H9 (cell line): ENCODE results near the gene FBXO24. TPM values are rescaled to one million over a fixed set of nuclear protein-coding genes. Genes with fewer than 3 reads are reported as not detected.

Experiments
- DNase-seq: peaks from one replicate; pipeline ENCODE4 v3.0.0-alpha.2; 2017
- H2AFZ ChIP-seq: one replicate; pipeline ENCODE4 v1.6.1; 2013; ENCODE audit warnings: mild to moderate bottlenecking, low read length, control low read depth, moderate library complexity
- H2AK5ac ChIP-seq: 2 replicates; pipeline ENCODE4 v1.6.1; 2013; ENCODE audit warnings: low read length, control low read depth, mixed read lengths; ENCODE audit not compliant: insufficient read length
- H2BK120ac ChIP-seq: one replicate; pipeline ENCODE4 v1.6.1; 2013; ENCODE audit warnings: low read depth, mild to moderate bottlenecking, low read length, control low read depth, inconsistent platforms; ENCODE audit not compliant: poor library complexity, severe bottlenecking
- H2BK12ac ChIP-seq: 2 replicates; pipeline ENCODE4 v1.6.1; 2013; ENCODE audit warnings: low read length, control low read depth, mixed read lengths, low read depth; ENCODE audit not compliant: insufficient read length
- H2BK15ac ChIP-seq: 2 replicates; pipeline ENCODE4 v1.6.1; 2013; ENCODE audit warnings: low read depth, low read length, control low read depth
- H2BK20ac ChIP-seq: one replicate; pipeline ENCODE4 v1.6.1; 2013; ENCODE audit warnings: low read depth, mild to moderate bottlenecking, low read length, control low read depth, inconsistent platforms; ENCODE audit not compliant: poor library complexity, severe bottlenecking
- H2BK5ac ChIP-seq: 2 replicates; pipeline ENCODE4 v1.6.1; 2013; ENCODE audit warnings: low read length, control low read depth, mixed read lengths; ENCODE audit not compliant: insufficient read length
- H3K14ac ChIP-seq: 2 replicates; pipeline ENCODE4 v1.6.1; 2013; ENCODE audit warnings: low read length, control low read depth; ENCODE audit not compliant: insufficient read depth
- H3K18ac ChIP-seq: 2 replicates; pipeline ENCODE4 v1.6.1; 2013; ENCODE audit warnings: low read depth, mild to moderate bottlenecking, mixed read lengths, low read length, control low read depth; ENCODE audit not compliant: insufficient read length
- H3K23ac ChIP-seq: 2 replicates; pipeline ENCODE4 v1.6.1; 2013; ENCODE audit warnings: low read length, control low read depth, mixed read lengths, low read depth; ENCODE audit not compliant: insufficient read length
- H3K23me2 ChIP-seq: 2 replicates; pipeline ENCODE4 v1.6.1; 2013; ENCODE audit warnings: low read depth, mild to moderate bottlenecking, mixed read lengths, low read length, control low read depth; ENCODE audit not compliant: insufficient read length, poor library complexity, severe bottlenecking
- H3K27ac ChIP-seq: 2 replicates; pipeline ENCODE4 v1.5.1; 2013; ENCODE audit warnings: low read length, control low read depth, mixed read lengths, low read depth; ENCODE audit not compliant: insufficient read length
- H3K27me3 ChIP-seq: 2 replicates; pipeline ENCODE4 v1.6.1; 2013; ENCODE audit warnings: low read length, control low read depth, inconsistent platforms; ENCODE audit not compliant: insufficient read depth
- H3K4ac ChIP-seq: 2 replicates; pipeline ENCODE4 v1.6.1; 2013; ENCODE audit warnings: low read depth, mild to moderate bottlenecking, control low read depth, inconsistent platforms, low read length, moderate library complexity
- H3K4me1 ChIP-seq: 2 replicates; pipeline ENCODE4 v1.6.1; 2013; ENCODE audit warnings: low read length, control low read depth, inconsistent platforms; ENCODE audit not compliant: insufficient read depth
- H3K4me2 ChIP-seq: 2 replicates; pipeline ENCODE4 v1.6.1; 2013; ENCODE audit warnings: low read length, control low read depth, mixed read lengths; ENCODE audit not compliant: insufficient read length, insufficient read depth
- H3K56ac ChIP-seq: 2 replicates; pipeline ENCODE4 v1.6.1; 2013; ENCODE audit warnings: low read depth, mild to moderate bottlenecking, mixed read lengths, low read length, control low read depth; ENCODE audit not compliant: insufficient read length
- H3K79me1 ChIP-seq: 2 replicates; pipeline ENCODE4 v1.6.1; 2013; ENCODE audit warnings: low read depth, mild to moderate bottlenecking, moderate library complexity, low read length, control low read depth, inconsistent platforms; ENCODE audit not compliant: insufficient read depth, poor library complexity, severe bottlenecking
- H3K79me2 ChIP-seq: 2 replicates; pipeline ENCODE4 v1.6.1; 2013; ENCODE audit warnings: low read length, control low read depth, inconsistent platforms; ENCODE audit not compliant: insufficient read depth
- H3K9ac ChIP-seq: 2 replicates; pipeline ENCODE4 v1.6.1; 2013; ENCODE audit warnings: low read length, control low read depth, mixed read lengths; ENCODE audit not compliant: insufficient read length; ENCODE audit errors: extremely low read depth
- H3K9me3 ChIP-seq: one replicate; pipeline ENCODE4 v1.6.1; 2013; ENCODE audit warnings: low read depth, low read length, inconsistent platforms; ENCODE audit not compliant: control insufficient read depth
- H3T11ph ChIP-seq: one replicate; pipeline ENCODE4 v1.6.1; 2013; ENCODE audit warnings: mild to moderate bottlenecking, low read length, control low read depth, inconsistent platforms
- H4K20me1 ChIP-seq: one replicate; pipeline ENCODE4 v1.6.1; 2013; ENCODE audit not compliant: control insufficient read depth, insufficient read length, insufficient read depth
- H4K5ac ChIP-seq: 2 replicates; pipeline ENCODE4 v1.6.1; 2013; ENCODE audit warnings: low read depth, mild to moderate bottlenecking, mixed read lengths, low read length, control low read depth; ENCODE audit not compliant: insufficient read length
- H4K8ac ChIP-seq: replicated peaks from 2 replicates; pipeline ENCODE4 v1.6.1; 2013; ENCODE audit warnings: low read length, control low read depth, mixed read lengths, low read depth; ENCODE audit not compliant: insufficient read length
- H4K91ac ChIP-seq: 2 replicates; pipeline ENCODE4 v1.6.1; 2013; ENCODE audit warnings: low read depth, mild to moderate bottlenecking, moderate library complexity, mixed read lengths, low read length, control low read depth; ENCODE audit not compliant: insufficient read length
- H3K27ac Mint-ChIP-seq, 3 experiments: 2 replicates in 2 of 3; 3 replicates in 1 of 3; pipeline ENCODE4 v1.8.0; 2020 to 2021; ENCODE audit warnings: mixed read lengths in 3 of 3, mild to moderate bottlenecking in 1 of 3, moderate library complexity in 1 of 3
- H3K27me3 Mint-ChIP-seq: 2 replicates; pipeline ENCODE4 v1.8.0; 2021; ENCODE audit warnings: low read depth, mild to moderate bottlenecking, moderate library complexity, mixed read lengths
- H3K36me3 Mint-ChIP-seq, 3 experiments: 2 replicates in 2 of 3; 3 replicates in 1 of 3; pipeline ENCODE4 v1.8.0; 2020 to 2021; ENCODE audit warnings: low read depth in 3 of 3, mixed read lengths in 3 of 3; ENCODE audit not compliant: insufficient read depth in 1 of 3
- H3K4me1 Mint-ChIP-seq, 2 experiments: 2 replicates each; pipeline ENCODE4 v1.8.0; 2020; ENCODE audit warnings: mixed read lengths in 2 of 2
- H3K4me3 Mint-ChIP-seq, 2 experiments: 2 replicates in 1 of 2; 3 replicates in 1 of 2; pipeline ENCODE4 v1.8.0; 2020 to 2021; ENCODE audit warnings: mild to moderate bottlenecking in 2 of 2, mixed read lengths in 2 of 2, moderate library complexity in 1 of 2
- H3K9me3 Mint-ChIP-seq, 2 experiments: 2 replicates in 1 of 2; 3 replicates in 1 of 2; pipeline ENCODE4 v1.8.0; 2020; ENCODE audit warnings: mild to moderate bottlenecking in 2 of 2, mixed read lengths in 2 of 2, moderate library complexity in 1 of 2
- WGBS: extraction: QIAGEN DNeasy Blood & Tissue Kit; methylation state at CpG from one replicate; pipeline ENCODE4 v1.1.7; 2013; ENCODE audit warnings: missing lambda C conversion rate, low lambda C conversion rate, mixed read lengths; ENCODE audit not compliant: insufficient read length; ENCODE audit errors: extremely low coverage; 5-methylcytosine and 5-hydroxymethylcytosine counted together
- total RNA-seq: library from RNA; stranded (reverse); gene quantifications from 2 replicates; pipeline ENCODE4 v1.2.1, GENCODE V29; 2021
- TF ChIP-seq, protein P1 (sequence below): fragments of 200-600 bp; sonication (generic); conservative IDR thresholded peaks from 3 replicates; pipeline ENCODE4 v1.8.0; 2021; ENCODE audit warnings: antibody characterized with exemption, mild to moderate bottlenecking

The FBXO24 gene
- total RNA-seq, 1 experiment from 2014 or later, result 0.85 TPM

DNA sequence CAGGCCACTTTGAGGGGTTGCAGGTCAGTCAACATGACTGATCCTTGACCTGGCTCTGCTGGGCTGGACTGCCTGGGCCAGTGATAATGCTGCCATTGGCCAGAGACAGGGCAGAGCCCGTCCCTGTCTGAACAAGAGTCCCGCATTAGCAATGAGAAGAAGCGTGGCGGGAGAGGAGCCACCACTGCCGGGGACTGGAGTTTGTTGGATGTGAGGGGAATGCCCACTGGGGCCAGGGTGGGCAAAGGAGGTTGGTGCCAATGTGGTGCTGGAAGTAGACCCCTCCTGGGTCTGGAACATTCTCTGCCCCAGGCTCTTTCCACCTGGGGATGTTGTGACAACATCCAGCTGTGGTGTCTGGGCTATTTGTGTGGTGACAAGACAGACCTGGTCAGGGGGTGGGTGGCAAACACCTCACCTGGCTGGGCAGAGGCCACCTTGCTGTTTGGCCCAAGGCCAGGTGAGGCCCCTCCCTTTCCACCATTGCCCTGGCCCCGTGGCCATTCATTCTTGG, 20.1 kb upstream of the FBXO24 start:
- Histone ChIP-seq H2BK15ac (no peak overlapping the region), H3K79me2 (no peaks in the 10 kb centered on the region), H3K23me2 (peaks cover 9% of the 10 kb centered on the region), H2BK120ac (no peak overlapping the region), H3K27ac (no peak overlapping the region), H3K56ac (no peak overlapping the region), H2BK20ac (no peak overlapping the region), H3K27me3 (no peaks in the 10 kb centered on the region), H3K79me1 (no peaks in the 10 kb centered on the region), H4K5ac (no peak overlapping the region), H3K4me1 (peaks cover 4% of the 10 kb centered on the region; the same call in 1 of the 2 replicates), H3K14ac (no peak overlapping the region), H2BK12ac (no peak overlapping the region), H3K9me3 (no peaks in the 10 kb centered on the region), H2BK5ac (no peak overlapping the region), H3K18ac (no peak overlapping the region), H3K9ac (no peak overlapping the region), H3K4me2 (no peak overlapping the region), H4K8ac (no peak overlapping the region), H3K4ac (no peak overlapping the region), H3T11ph (no peak overlapping the region), H3K23ac (no peak overlapping the region), H4K91ac (no peak overlapping the region), H2AK5ac (no peak overlapping the region), H2AFZ (no peak overlapping the region), H4K20me1 (no peaks in the 10 kb centered on the region)
- Mint-ChIP-seq H3K36me3 (peaks cover 2 to 5% (median 4%) of the 10 kb centered on the region in 3 experiments; a peak in 3 of 7 replicates), H3K4me3 (no peak overlapping the region), H3K4me1 (peaks cover 22 to 28% of the 10 kb centered on the region in 2 experiments), H3K27ac (no peak overlapping the region), H3K27me3 (peaks cover 4% of the 10 kb centered on the region), H3K9me3 (peaks cover 0 to 2% of the 10 kb centered on the region in 2 experiments; a peak in 1 of 5 replicates)
- no peak for DNase-seq
- TF ChIP-seq, protein P1, sequence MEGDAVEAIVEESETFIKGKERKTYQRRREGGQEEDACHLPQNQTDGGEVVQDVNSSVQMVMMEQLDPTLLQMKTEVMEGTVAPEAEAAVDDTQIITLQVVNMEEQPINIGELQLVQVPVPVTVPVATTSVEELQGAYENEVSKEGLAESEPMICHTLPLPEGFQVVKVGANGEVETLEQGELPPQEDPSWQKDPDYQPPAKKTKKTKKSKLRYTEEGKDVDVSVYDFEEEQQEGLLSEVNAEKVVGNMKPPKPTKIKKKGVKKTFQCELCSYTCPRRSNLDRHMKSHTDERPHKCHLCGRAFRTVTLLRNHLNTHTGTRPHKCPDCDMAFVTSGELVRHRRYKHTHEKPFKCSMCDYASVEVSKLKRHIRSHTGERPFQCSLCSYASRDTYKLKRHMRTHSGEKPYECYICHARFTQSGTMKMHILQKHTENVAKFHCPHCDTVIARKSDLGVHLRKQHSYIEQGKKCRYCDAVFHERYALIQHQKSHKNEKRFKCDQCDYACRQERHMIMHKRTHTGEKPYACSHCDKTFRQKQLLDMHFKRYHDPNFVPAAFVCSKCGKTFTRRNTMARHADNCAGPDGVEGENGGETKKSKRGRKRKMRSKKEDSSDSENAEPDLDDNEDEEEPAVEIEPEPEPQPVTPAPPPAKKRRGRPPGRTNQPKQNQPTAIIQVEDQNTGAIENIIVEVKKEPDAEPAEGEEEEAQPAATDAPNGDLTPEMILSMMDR, result no peak
- no CpG with 5 or more reads among the region's 6 CpGs for WGBS
